ENCODE measurements around the gene PCDHGA9. TPM values are rescaled to one million over a fixed set of nuclear protein-coding genes. Genes with fewer than 3 reads are reported as not detected.
"Not testable (repeated sequence)": the region's sequence is repeated elsewhere in the genome, so short reads cannot be mapped to it uniquely, and the experiment has no call there.

The PCDHGA9 gene
- total RNA-seq, result 0.17 and 0.27 TPM in 2 replicates

DNA sequence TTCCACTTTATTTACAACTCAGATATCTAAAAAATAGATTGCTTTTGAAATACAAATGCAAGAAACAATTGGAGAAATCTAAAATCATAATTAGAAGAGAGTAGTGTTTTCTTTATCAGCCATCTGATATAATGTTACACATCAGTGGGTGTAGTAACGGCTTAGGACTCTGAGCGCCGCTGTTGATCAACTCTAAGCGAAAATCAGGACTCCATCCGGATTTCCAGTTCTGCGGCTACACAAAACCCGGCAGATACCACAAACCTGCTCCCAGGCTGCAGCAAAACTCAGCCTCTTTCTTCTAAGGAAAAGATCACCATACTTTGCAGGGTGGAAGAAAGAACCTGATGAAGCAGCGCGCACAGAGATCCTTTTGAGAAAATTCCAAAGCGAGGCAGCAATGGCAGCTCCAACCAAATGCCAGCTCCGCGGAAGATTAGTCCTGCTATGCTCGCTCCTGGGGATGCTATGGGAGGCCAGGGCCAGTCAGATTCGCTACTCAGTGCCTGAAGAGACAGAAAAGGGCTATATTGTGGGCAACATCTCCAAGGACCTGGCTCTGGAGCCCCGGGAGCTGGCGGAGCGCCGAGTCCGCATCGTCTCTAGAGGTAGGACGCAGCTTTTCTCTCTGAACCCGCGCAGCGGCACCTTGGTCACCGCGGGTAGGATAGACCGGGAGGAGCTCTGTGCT lies at the start of gene PCDHGA9:
TSS of gene PCDHGA9 (plus strand) at position 226 of the 691 bp plus-strand sequence. CDS start at position 401, 175 bp downstream.
- intact Hi-C loops (cut with micrococcal nuclease), result loop anchor here (10.0 kb wide), 1 partner anchor 168 kb away; no protein-coding TSS in a partner anchor

DNA sequence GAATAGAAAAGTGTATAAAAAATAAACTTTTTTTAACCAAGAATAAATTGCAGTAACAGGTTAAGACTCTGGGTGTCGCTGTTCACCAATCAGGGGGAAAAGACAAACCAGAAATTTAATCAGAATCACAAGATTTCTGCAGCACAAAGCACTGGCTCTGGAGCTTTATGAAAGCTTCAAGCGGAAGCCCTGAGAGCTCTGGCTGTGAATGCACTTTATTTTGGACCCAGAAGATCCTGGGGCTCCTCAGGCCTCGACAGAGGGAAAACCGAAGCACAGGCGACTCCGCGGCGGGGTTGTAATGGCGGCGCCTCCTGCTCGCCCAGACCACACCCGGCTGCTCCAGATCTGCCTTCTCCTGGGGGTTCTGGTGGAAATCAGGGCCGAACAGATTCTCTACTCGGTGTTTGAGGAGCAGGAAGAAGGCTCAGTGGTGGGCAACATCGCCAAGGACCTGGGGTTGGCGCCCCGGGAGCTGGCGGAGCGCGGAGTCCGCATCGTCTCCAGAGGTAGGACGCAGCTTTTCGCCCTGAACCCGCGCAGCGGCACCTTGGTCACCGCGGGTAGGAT lies 47.6 kb upstream of the PCDHGA9 start, which contains the start of gene PCDHGA4:
TSS of gene PCDHGA4 (plus strand) at position 122 of the 570 bp plus-strand sequence. CDS start at position 209, 87 bp downstream.
- intact Hi-C loops (cut with micrococcal nuclease), result loop anchor here (1.0 to 5.0 kb wide), 2 partner anchors 35 to 67 kb away; partner anchors contain the start of genes PCDHGA11 and TAF7

DNA sequence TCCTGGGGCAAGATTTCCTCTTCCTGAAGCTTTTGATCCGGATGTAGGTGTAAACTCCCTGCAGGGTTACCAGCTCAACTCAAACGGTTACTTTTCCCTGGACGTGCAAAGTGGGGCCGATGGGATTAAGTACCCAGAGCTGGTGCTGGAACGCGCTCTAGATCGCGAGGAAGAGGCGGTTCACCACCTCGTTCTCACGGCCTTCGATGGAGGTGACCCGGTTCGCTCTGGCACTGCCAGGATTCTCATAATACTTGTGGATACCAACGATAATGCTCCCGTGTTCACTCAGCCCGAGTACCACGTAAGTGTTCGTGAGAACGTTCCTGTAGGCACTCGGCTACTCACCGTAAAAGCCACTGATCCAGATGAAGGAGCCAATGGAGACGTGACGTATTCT lies 46.9 kb upstream of the PCDHGA9 start:
- intact Hi-C loops (cut with micrococcal nuclease), result loop anchor here (5.0 kb wide), 1 partner anchor 67 kb away; the partner anchor contains the start of gene PCDHGA11

DNA sequence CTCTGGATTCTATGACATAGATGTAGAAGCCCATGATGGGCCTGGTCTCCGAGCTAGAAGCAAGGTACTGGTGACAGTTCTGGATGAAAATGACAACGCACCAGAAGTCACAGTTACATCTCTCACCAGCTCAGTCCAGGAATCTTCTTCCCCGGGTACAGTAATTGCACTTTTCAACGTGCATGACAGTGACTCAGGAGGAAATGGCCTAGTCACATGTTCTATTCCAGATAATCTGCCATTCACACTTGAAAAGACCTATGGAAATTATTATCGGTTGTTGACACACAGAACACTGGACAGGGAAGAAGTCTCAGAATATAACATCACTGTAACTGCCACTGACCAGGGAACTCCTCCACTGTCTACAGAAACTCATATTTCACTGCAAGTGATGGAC lies 46.4 kb upstream of the PCDHGA9 start:
- intact Hi-C loops (cut with micrococcal nuclease), result loop anchor here (5.0 kb wide), 1 partner anchor 66 kb away; the partner anchor contains the start of gene PCDHGA11

DNA sequence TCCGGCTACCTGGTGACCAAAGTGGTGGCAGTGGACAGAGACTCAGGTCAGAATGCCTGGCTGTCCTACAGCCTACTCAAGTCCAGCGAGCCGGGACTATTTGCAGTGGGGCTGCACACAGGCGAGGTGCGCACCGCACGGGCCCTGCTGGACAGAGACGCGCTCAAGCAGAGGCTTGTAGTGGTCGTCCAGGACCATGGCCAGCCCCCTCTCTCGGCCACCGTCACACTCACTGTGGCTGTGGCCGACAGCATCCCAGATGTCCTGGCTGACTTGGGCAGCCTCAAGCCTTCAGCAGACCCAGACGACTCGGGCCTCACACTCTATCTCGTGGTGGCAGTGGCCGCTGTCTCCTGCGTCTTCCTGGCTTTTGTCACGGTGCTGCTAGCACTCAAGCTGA lies 45.6 kb upstream of the PCDHGA9 start:
- intact Hi-C loops (cut with micrococcal nuclease), result loop anchor here (5.0 kb wide), 1 partner anchor 65 kb away; the partner anchor contains the start of gene PCDHGA11

DNA sequence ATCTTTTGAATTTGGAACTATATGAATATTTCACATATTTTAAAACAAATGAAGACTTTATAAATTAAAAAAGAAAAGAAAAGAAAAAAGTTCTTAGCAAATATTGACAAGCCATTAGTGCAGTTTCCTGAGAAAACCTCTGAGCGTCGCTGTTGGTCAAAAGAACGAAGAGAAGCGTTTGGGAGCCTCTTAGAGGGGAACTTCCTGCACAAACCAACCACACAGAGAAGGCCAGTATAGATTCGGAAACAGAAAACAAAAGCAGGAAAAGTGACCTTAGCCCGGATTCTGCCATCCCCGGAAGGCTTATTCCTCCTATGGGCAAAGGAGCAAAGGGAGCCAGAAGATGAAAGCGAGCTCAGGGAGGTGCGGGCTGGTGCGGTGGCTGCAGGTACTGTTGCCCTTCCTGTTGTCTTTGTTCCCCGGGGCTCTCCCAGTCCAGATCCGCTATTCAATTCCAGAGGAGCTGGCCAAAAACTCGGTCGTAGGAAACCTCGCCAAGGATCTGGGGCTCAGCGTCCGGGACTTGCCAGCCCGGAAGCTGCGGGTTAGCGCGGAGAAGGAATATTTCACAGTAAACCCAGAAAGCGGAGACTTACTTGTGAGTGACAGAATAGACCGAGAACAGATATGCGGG lies 42.7 kb upstream of the PCDHGA9 start, which contains the start of gene PCDHGB2:
TSS of gene PCDHGB2 (plus strand) at position 205 of the 637 bp plus-strand sequence. CDS start at position 347, 142 bp downstream.
- intact Hi-C loops (cut with micrococcal nuclease), result loop anchor here (1.0 to 10.0 kb wide), 11 partner anchors 37 to 535 kb away; partner anchors contain the start of genes PCDHA11, PCDHA5, PCDHA6 and PCDHB10

DNA sequence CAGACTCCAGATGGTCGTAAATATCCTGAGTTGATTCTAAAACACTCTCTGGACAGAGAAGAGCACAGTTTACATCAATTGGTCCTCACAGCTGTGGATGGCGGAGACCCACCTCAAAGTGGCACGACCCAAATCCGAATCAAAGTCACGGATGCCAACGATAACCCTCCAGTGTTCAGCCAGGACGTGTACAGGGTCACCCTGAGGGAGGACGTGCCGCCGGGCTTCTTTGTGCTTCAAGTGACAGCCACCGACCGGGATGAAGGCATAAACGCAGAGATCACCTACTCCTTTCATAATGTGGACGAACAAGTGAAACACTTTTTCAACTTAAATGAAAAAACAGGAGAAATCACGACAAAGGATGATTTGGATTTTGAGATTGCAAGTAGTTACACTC lies 41.9 kb upstream of the PCDHGA9 start:
- intact Hi-C loops (cut with micrococcal nuclease), result loop anchor here (5.0 to 10.0 kb wide), 6 partner anchors 37 to 536 kb away; partner anchors contain the start of genes PCDHA11, PCDHA5, PCDHA6 and PCDHB10

DNA sequence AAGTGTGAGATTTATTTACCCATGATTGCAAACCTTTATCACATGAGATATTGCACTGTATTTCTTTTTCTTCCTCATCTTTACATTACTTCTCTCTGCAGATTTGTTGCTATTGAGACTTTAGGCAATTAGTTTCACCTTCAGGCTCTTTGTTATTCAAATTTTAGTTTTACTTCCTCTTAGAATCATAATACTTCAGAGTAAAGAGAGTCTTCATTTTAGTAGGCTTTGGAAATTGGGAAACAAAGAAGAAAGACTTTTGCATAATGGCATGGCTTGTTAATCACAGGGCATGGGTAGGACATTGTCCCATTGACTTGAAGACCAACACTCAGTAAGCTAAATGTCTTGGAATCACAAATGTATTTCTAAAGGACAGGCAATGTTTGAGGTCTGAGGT lies 39.9 kb upstream of the PCDHGA9 start:
- intact Hi-C loops (cut with micrococcal nuclease), result loop anchor here (5.0 to 10.0 kb wide), 6 partner anchors 35 to 538 kb away; partner anchors contain the start of genes PCDHA11, PCDHA5, PCDHA6 and PCDHB10

DNA sequence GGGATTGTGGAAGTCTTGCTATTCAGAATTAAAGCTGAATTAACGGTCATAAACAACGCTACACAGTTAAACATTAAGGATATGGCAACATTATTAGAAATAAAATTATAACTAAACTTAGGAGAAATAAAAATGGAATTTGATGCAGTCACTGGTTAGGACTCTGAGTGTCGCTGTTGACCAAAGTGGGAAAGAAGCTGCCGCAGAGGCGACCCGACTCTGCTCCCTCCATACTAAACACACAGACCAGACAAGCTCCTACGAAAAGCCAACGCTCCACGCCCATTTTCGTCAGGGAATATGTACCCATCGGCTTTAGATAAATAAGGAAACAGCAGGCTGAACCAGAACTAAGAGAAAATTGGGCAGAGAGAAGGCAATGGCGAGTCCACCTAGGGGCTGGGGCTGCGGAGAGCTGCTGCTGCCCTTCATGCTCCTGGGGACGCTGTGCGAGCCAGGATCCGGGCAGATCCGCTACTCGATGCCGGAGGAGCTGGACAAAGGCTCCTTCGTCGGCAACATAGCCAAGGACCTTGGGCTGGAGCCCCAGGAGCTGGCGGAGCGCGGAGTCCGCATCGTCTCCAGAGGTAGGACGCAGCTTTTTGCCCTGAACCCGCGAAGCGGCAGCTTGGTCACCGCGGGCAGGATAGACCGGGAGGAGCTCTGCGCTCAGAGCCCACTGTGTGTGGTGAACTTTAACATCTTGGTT lies 38.5 kb upstream of the PCDHGA9 start, which contains the start of gene PCDHGA5:
TSS of gene PCDHGA5 (plus strand) at position 211 of the 709 bp plus-strand sequence. CDS start at position 380, 169 bp downstream.
- intact Hi-C loops (cut with micrococcal nuclease), result loop anchor here (5.0 to 10.0 kb wide), 6 partner anchors 33 to 539 kb away; partner anchors contain the start of genes PCDHA11, PCDHA5, PCDHA6 and PCDHB10

DNA sequence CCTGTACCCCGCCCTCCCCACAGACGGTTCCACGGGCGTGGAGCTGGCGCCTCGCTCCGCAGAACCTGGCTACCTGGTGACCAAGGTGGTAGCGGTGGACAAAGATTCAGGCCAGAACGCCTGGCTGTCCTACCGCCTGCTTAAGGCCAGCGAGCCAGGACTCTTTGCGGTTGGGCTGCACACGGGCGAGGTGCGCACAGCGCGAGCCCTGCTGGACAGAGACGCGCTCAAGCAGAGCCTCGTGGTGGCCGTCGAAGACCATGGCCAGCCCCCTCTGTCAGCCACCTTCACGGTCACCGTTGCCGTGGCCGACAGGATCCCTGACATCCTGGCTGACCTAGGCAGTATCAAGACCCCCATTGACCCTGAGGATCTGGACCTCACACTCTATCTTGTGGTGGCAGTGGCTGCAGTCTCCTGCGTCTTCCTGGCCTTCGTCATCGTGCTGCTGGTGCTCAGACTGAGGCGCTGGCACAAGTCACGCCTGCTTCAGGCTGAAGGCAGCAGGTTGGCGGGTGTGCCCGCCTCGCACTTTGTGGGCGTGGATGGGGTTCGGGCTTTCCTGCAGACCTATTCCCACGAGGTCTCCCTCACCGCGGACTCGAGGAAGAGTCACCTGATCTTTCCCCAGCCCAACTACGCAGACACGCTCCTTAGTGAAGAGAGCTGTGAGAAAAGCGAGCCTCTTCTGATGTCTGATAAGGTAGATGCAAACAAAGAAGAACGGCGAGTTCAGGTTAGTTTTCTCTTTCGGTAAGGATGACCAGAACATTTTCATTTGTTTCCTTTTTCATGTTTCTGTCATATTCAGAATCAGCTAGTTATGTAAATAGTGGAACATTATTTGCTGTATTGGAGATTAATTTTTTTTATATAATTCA lies 36.3 kb upstream of the PCDHGA9 start:
- intact Hi-C loops (cut with micrococcal nuclease), result loop anchor here (10.0 kb wide), 4 partner anchors 131 to 541 kb away; partner anchors contain the start of genes PCDHA11, PCDHA5, PCDHA6 and PCDHB10

DNA sequence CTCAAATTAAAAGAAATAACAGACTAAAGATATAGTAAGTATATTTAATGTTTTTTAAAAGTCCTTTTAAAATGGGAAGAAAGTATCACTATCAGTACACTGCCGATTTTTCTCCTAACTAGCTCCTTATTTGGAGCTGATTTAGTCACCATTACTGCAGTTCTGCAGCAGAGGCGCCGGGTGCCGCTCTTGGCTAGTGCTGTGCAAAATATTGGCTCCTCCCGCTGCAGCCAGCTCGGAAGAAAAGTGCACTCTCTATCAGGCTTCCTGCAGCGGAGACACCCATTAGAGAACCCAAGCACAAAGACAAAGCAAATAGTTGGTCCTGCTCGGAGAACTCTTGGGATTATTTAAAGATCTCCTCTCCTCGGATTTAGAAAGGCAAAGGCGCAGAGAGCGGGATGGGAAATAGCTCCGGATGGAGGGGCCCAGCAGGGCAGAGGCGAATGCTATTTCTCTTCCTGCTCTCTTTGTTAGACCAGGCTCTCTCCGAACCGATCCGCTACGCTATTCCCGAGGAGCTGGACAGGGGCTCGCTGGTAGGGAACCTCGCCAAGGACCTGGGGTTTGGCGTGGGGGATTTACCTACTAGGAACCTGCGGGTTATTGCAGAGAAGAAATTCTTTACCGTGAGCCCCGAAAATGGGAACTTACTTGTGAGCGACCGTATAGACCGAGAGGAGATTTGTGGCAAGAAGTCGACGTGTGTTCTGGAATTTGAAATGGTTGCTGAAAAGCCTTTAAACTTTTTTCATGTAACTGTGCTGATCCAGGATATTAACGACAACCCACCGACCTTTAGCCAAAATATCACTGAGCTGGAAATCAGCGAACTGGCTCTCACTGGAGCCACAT lies 32.4 kb upstream of the PCDHGA9 start, which contains the start of gene PCDHGB3:
TSS of gene PCDHGB3 (plus strand) at position 249 of the 855 bp plus-strand sequence. CDS start at position 402, 153 bp downstream.
- intact Hi-C loops (cut with micrococcal nuclease), result loop anchor here (5.0 to 10.0 kb wide), 5 partner anchors 43 to 545 kb away; partner anchors contain the start of genes PCDHA11, PCDHA5, PCDHA6 and PCDHB10

DNA sequence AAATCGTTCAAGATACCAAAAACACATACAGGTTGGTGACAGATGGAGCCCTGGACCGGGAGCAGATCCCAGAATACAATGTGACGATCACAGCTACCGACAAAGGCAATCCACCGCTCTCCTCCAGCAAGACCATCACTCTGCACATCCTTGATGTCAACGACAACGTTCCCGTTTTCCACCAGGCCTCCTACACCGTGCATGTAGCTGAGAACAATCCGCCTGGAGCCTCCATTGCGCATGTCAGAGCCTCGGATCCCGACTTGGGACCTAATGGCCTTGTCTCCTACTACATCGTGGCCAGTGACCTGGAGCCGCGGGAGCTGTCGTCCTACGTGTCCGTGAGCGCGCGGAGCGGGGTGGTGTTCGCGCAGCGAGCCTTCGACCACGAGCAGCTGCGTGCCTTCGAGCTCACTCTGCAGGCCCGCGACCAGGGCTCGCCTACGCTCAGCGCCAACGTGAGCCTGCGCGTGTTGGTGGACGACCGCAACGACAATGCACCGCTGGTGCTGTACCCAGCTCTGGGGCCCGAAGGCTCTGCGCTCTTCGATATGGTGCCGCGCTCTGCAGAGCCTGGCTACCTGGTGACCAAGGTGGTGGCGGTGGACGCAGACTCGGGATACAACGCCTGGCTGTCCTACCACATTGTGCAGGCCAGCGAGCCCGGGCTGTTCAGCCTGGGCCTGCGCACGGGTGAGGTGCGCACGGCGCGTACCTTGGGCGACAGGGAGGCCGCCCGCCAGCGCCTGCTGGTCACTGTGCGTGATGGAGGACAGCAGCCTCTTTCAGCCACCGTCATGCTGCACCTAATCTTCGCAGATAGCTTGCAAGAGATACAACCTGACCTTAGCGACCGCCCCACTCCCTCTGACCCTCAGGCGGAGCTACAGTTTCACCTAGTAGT lies 30.8 kb upstream of the PCDHGA9 start:
- intact Hi-C loops (cut with micrococcal nuclease), result loop anchor here (5.0 kb wide), 1 partner anchor 45 kb away; no protein-coding TSS in a partner anchor

DNA sequence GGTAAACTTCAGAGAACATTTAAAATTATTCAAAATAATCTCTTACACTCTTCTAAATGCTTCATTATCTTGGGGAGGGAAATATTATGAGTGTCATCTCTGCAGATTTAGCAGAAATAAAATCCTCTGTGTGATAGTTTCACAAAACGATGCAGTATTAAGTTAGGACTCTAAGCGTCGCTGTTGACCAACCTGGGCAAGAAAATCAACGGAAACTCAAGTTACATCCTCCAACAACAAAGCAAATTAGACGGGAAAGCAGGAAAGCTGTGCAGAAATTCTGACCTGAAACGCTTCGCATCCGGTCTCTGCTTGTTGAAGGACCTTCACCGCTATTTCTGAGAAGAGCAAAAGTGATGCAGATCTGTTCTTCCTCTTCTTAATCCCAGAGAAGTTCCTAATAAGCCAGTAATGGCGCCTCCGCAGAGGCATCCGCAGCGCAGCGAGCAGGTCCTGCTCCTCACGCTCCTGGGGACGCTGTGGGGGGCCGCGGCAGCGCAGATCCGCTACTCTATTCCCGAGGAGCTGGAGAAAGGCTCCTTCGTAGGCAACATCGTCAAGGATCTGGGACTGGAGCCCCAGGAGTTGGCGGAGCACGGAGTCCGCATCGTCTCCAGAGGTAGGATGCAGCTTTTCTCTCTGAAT lies 28.8 kb upstream of the PCDHGA9 start, which contains the start of gene PCDHGA6:
TSS of gene PCDHGA6 (plus strand) at position 219 of the 645 bp plus-strand sequence. CDS start at position 412, 193 bp downstream.
- intact Hi-C loops (cut with micrococcal nuclease), result loop anchor here (5.0 kb wide), 1 partner anchor 46 kb away; no protein-coding TSS in a partner anchor

DNA sequence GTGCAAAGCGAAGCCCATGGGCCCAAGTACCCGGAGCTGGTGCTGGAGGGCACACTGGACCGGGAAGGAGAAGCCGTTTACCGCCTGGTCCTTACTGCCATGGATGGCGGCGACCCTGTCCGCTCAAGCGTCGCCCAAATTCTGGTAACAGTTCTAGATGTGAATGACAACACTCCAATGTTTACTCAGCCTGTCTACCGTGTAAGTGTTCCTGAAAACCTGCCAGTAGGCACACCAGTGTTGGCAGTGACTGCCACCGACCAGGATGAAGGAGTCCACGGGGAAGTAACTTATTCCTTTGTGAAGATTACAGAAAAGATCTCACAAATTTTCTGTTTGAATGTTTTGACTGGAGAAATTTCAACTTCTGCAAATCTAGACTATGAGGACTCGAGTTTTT lies 28.0 kb upstream of the PCDHGA9 start:
- intact Hi-C loops (cut with micrococcal nuclease), result loop anchor here (5.0 kb wide), 1 partner anchor 47 kb away; no protein-coding TSS in a partner anchor

DNA sequence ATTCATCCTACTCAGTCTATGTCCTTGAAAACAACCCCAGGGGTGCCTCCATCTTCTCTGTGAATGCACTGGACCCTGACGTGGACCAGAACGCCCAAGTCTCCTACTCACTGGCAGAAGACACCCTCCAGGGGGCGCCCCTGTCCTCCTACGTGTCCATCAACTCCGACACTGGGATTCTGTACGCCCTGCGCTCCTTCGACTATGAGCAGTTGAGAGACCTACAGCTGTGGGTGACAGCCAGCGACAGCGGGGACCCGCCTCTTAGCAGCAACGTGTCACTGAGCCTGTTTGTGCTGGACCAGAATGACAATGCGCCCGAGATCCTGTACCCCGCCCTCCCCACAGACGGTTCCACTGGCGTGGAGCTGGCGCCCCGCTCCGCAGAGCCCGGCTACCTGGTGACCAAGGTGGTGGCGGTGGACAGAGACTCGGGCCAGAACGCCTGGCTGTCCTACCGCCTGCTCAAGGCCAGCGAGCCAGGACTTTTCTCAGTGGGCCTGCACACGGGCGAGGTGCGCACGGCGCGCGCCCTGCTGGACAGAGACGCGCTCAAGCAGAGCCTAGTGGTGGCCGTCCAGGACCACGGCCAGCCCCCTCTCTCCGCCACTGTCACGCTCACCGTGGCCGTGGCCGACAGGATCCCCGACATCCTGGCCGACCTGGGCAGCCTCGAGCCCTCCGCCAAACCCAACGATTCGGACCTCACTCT lies 27.0 kb upstream of the PCDHGA9 start:
- intact Hi-C loops (cut with micrococcal nuclease), result not testable (repeated sequence)

Measured in T-helper 1 cell treated with Interleukin-12 subunit alpha and Interleukin-12 subunit beta and Interleukin-4 antibody, amounts not matched to agents 30 ng/mL and 1 ng/mL, for 36 hours (primary cell).